Caco-2 (cell line): ENCODE data around the gene RYR1. TPM values are rescaled to one million over a fixed set of nuclear protein-coding genes. Genes with fewer than 3 reads are reported as not detected.
A peak's percentile ranks its signal among the peaks of the same experiment; 100 is the strongest.

ENCODE experiments used
- BruUV-seq: library from RNA; stranded (reverse); fragments of 400-500 nt; replicated peaks from 2 replicates; lab custom pipeline; 2021; lab: Mats Ljungman, UMichigan
- CTCF ChIA-PET: fragments of 300-600 bp; sonication (Branson Sonifier 250); formaldehyde crosslinking; loops from one replicate; lab custom pipeline; 2022; ENCODE audit warnings: antibody characterized with exemption; lab: Charles Lee
- POLR2A ChIA-PET: fragments of 300-600 bp; sonication (Branson Sonifier 250); formaldehyde crosslinking; loops from one replicate; lab custom pipeline; 2022; ENCODE audit warnings: antibody characterized with exemption; lab: Charles Lee
- DNase-seq, 2 experiments: peaks; one replicate each; pipeline versions ENCODE4 v3.0.0 to v3.0.0-alpha.2; 2020 to 2022
- H3K27me3 ChIP-seq: replicated peaks from 2 replicates; pipeline ENCODE4 v1.6.0; 2011; ENCODE audit warnings: low read length; ENCODE audit not compliant: control insufficient read depth, insufficient read depth
- H3K36me3 ChIP-seq: 2 replicates; pipeline ENCODE4 v1.5.1; 2011; ENCODE audit warnings: low read length; ENCODE audit not compliant: control insufficient read depth, insufficient read depth
- H3K4me1 ChIP-seq: fragments of 250-450 bp; sonication (Bioruptor Pico); 2 replicates; pipeline ENCODE4 v1.5.1; 2020; ENCODE audit warnings: mild to moderate bottlenecking
- H3K4me3 ChIP-seq: 2 replicates; pipeline ENCODE4 v1.5.1; 2011; ENCODE audit warnings: low read depth, mild to moderate bottlenecking, control low read depth, low read length
- H3K9me3 ChIP-seq: fragments of 250-450 bp; sonication (Bioruptor Pico); 2 replicates; pipeline ENCODE4 v1.5.1; 2020; ENCODE audit warnings: mild to moderate bottlenecking, moderate library complexity
- H3K27ac Mint-ChIP-seq: one replicate; pipeline ENCODE4 v1.8.0; 2022; ENCODE audit warnings: mixed read lengths; ENCODE audit not compliant: unreplicated experiment
- H3K27me3 Mint-ChIP-seq: one replicate; pipeline ENCODE4 v1.8.0; 2022; ENCODE audit warnings: mixed read lengths; ENCODE audit not compliant: insufficient read depth, unreplicated experiment
- H3K36me3 Mint-ChIP-seq: one replicate; pipeline ENCODE4 v1.8.0; 2022; ENCODE audit warnings: mild to moderate bottlenecking, mixed read lengths; ENCODE audit not compliant: insufficient read depth, unreplicated experiment
- H3K4me1 Mint-ChIP-seq: one replicate; pipeline ENCODE4 v1.8.0; 2022; ENCODE audit warnings: low read depth, mixed read lengths; ENCODE audit not compliant: unreplicated experiment
- H3K4me3 Mint-ChIP-seq: one replicate; pipeline ENCODE4 v1.8.0; 2022; ENCODE audit warnings: mild to moderate bottlenecking, moderate library complexity, mixed read lengths; ENCODE audit not compliant: unreplicated experiment
- H3K9me3 Mint-ChIP-seq: one replicate; pipeline ENCODE4 v1.8.0; 2022; ENCODE audit warnings: mixed read lengths; ENCODE audit not compliant: unreplicated experiment
- CTCF ChIP-seq, 2 experiments: fragments of 200-600 bp in 1 of 2; IDR thresholded peaks; 1 replicate in 1 of 2; 2 replicates in 1 of 2; pipeline versions ENCODE4 v1.5.1 to v1.8.0; 2011 to 2022; ENCODE audit warnings: antibody characterized with exemption in 1 of 2, control low read depth in 1 of 2, inconsistent platforms in 1 of 2, low read depth in 1 of 2, low read length in 1 of 2, mild to moderate bottlenecking in 1 of 2, moderate library complexity in 1 of 2; ENCODE audit not compliant: insufficient read depth in 1 of 2, severe bottlenecking in 1 of 2, unreplicated experiment in 1 of 2
- intact Hi-C: fragments of 100-400 bp; cut with micrococcal nuclease; formaldehyde crosslinking; loops from one replicate; pipeline ENCODE4 v1.10.0; 2022; ENCODE audit not compliant: unreplicated experiment
- total RNA-seq: library from RNA; stranded (reverse); gene quantifications from 2 replicates; pipeline ENCODE4 v1.2.3, GENCODE V29; 2022

The RYR1 gene
- total RNA-seq, 1 experiment from 2014 or later = 5.6 TPM

DNA sequence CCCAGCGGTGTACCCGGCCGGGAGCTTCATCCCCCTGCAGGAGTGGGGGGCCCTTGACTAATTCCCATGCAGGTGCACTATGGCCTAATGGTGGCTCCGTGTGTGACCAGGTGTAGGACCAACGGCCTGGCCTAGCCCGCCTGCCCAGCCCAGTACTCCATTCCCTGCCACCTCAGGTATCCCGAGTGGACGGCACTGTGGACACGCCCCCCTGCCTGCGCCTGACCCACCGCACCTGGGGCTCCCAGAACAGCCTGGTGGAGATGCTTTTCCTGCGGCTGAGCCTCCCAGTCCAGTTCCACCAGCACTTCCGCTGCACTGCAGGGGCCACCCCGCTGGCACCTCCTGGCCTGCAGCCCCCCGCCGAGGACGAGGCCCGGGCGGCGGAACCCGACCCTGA is 39.7 kb downstream of the RYR1 start:
- ChIA-PET CTCF (interaction anchor here (0.7 kb wide), 1 partner anchor 70 kb away, joined by 3 read pairs; the partner anchor contains the start of gene FAM98C), POLR2A (no interaction called here)
- no peak for DNase-seq
- TF ChIP-seq CTCF (IDR thresholded peaks at IDR 0.05; ENCODE audit: insufficient read depth in 1 of 2, low read depth in 1 of 2, low read length in 1 of 2, severe bottlenecking in 1 of 2, unreplicated experiment in 1 of 2) = no peak
- Mint-ChIP-seq H3K4me3 (no peak overlapping the region), H3K36me3 (no peaks in the 10 kb centered on the region), H3K9me3 (no peaks in the 10 kb centered on the region), H3K27me3 (peaks cover 11% of the 10 kb centered on the region), H3K4me1 (no peaks in the 10 kb centered on the region), H3K27ac (no peak overlapping the region)
- H3K4me3 ChIP-seq = no peak overlapping the region
- intact Hi-C loops = no loop called here
- no peaks in the 10 kb centered on the region for H3K4me1 ChIP-seq
- no peaks in the 10 kb centered on the region for H3K9me3 ChIP-seq
- BruUV-seq = no TSS peak
- H3K27me3 ChIP-seq = no peaks in the 10 kb centered on the region
- H3K36me3 ChIP-seq = no peaks in the 10 kb centered on the region

DNA sequence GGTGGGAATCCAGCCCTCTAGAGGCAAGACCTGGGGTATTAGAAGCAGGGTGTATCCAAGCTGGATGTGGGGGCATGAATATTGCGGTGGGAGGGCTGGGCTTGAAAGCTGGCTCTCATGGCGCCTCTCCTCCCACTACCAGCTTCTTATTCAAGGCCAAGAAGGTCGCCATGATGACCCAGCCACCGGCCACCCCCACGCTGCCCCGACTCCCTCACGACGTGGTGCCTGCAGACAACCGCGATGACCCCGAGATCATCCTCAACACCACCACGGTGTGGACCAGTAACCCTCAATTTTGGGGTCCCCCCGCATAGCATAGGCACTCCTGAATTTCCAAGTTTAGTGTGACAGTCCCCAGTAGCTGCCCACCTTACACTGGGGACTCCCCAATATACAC is 41.7 kb downstream of the RYR1 start:
- Mint-ChIP-seq H3K27me3 (peaks cover 11% of the 10 kb centered on the region), H3K27ac (no peak overlapping the region), H3K9me3 (no peaks in the 10 kb centered on the region), H3K36me3 (no peaks in the 10 kb centered on the region), H3K4me3 (no peak overlapping the region), H3K4me1 (no peaks in the 10 kb centered on the region)
- no peak for DNase-seq
- Histone ChIP-seq H3K4me3 (no peak overlapping the region), H3K4me1 (no peaks in the 10 kb centered on the region), H3K27me3 (no peaks in the 10 kb centered on the region), H3K9me3 (no peaks in the 10 kb centered on the region), H3K36me3 (no peaks in the 10 kb centered on the region)
- CTCF ChIA-PET = no interaction called here
- intact Hi-C loops = no loop called here
- POLR2A ChIA-PET = no interaction called here
- BruUV-seq = no TSS peak
- no peak for TF ChIP-seq CTCF (IDR thresholded peaks at IDR 0.05; ENCODE audit: insufficient read depth in 1 of 2, low read depth in 1 of 2, low read length in 1 of 2, severe bottlenecking in 1 of 2, unreplicated experiment in 1 of 2)

DNA sequence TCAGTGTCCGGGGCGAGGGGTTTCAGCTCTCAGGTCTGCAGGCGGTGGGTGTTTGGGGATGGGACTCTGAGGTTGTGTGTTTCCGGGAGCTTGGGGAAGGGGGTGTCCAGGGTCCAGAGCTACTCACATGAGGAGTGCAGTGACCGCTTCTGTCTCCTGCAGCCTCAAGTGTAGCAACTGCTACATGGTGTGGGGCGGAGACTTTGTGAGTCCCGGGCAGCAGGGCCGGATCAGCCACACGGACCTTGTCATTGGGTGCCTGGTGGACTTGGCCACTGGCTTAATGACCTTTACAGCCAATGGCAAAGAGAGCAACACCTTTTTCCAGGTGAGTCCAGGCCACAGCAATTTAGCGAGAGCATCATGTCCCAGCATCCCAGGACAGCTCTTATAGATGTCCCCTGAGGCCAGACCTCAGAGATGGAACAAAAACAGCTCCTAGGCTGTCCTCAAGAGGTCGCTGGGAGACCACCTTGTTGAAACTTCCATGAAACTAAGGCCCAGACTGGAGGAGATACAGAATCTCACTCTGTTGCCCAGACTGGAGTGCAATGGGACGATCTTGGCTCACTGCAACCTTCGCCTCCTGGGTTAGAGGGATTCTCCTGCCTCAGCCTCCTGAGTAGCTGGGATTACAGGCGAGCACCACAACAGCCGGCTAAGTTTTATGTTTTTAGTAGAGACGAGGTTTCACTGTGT is 44.9 kb downstream of the RYR1 start:
- Mint-ChIP-seq H3K4me3 (no peak overlapping the region), H3K4me1 (no peaks in the 10 kb centered on the region), H3K36me3 (no peaks in the 10 kb centered on the region), H3K27me3 (peaks cover 7% of the 10 kb centered on the region), H3K9me3 (no peaks in the 10 kb centered on the region), H3K27ac (no peak overlapping the region)
- peak in 1 of 2 experiments; percentile 48 for TF ChIP-seq CTCF (IDR thresholded peaks at IDR 0.05; ENCODE audit: insufficient read depth in 1 of 2, low read depth in 1 of 2, low read length in 1 of 2, severe bottlenecking in 1 of 2, unreplicated experiment in 1 of 2)
- Histone ChIP-seq H3K27me3 (no peaks in the 10 kb centered on the region), H3K36me3 (no peaks in the 10 kb centered on the region), H3K4me1 (no peaks in the 10 kb centered on the region), H3K9me3 (no peaks in the 10 kb centered on the region), H3K4me3 (no peak overlapping the region)
- peak; percentile 49 to 57 for DNase-seq
- ChIA-PET CTCF (interaction anchor here (0.6 to 3.0 kb wide), 10 partner anchors 18 to 498 kb away, joined by 3 to 27 read pairs (median 4); partner anchors contain the start of genes EIF3K, FAM98C and FBXO17), POLR2A (no interaction called here)
- BruUV-seq = no TSS peak
- intact Hi-C loops = no loop called here
